Uterus (tissue), 4 donors: ENCODE data around the gene IREB2. TPM values are rescaled to one million over a fixed set of nuclear protein-coding genes. Genes with fewer than 3 reads are reported as not detected.
"Not testable (repeated sequence)": the region's sequence is repeated elsewhere in the genome, so short reads cannot be mapped to it uniquely, and the experiment has no call there.

Source experiments
- DNase-seq, 2 donors: peaks; one replicate each; pipeline ENCODE4 v3.0.0-alpha.2; 2019 to 2020
- H3K27ac ChIP-seq, 2 donors: fragments of 200-600 bp; sonication (generic); 1 replicate in 1 of 2; 2 replicates in 1 of 2; pipeline ENCODE4 v1.5.1; 2016 to 2018
- H3K27me3 ChIP-seq, 2 donors: fragments of 200-600 bp; sonication (generic); one replicate each; pipeline ENCODE4 v1.5.1; 2018 to 2019; ENCODE audit warnings: control low read depth in 1 of 2
- H3K36me3 ChIP-seq, 2 donors: fragments of 200-600 bp; sonication (generic); one replicate each; pipeline ENCODE4 v1.5.1; 2019; ENCODE audit warnings: control low read depth in 1 of 2
- H3K4me1 ChIP-seq, 2 donors: fragments of 200-600 bp; sonication (generic); one replicate each; pipeline ENCODE4 v1.5.1; 2018 to 2019; ENCODE audit warnings: control low read depth in 1 of 2
- H3K4me3 ChIP-seq, 2 donors: fragments of 200-600 bp; sonication (generic); 1 replicate in 1 of 2; 2 replicates in 1 of 2; pipeline ENCODE4 v1.5.1; 2018 to 2019; ENCODE audit warnings: mild to moderate bottlenecking in 1 of 2
- H3K9me3 ChIP-seq, 2 donors: fragments of 200-600 bp; sonication (generic); one replicate each; pipeline ENCODE4 v1.5.1; 2019; ENCODE audit warnings: control low read depth in 1 of 2
- POLR2A ChIP-seq, 2 donors: fragments of 450-650 bp; IDR thresholded peaks; one replicate each; pipeline ENCODE4 v1.6.1; 2016; ENCODE audit warnings: antibody characterized with exemption in 2 of 2, mild to moderate bottlenecking in 1 of 2, moderate library complexity in 1 of 2
- intact Hi-C: fragments of 100-400 bp; cut with DNase I; formaldehyde crosslinking; loops from one replicate; pipeline ENCODE4 v1.15.1; 2023; ENCODE audit warnings: low total_unique reads
- total RNA-seq, 4 donors: library from RNA; depleted of rRNA in 3 of 4; stranded (reverse); fragments of >200 nt in 3 of 4; gene quantifications; one replicate each; pipeline versions ENCODE4 v1.1.0 to v1.2.4, GENCODE V29; 2014 to 2023
- TF ChIP-seq, protein P1 (sequence below), 4 experiments: fragments of 200-600 bp in 2 of 4; fragments of 450-650 bp in 2 of 4; sonication (generic) in 2 of 4; IDR thresholded peaks; one replicate each; pipeline ENCODE4 v1.5.1; 2016 to 2019; ENCODE audit warnings: antibody characterized with exemption in 4 of 4, mild to moderate bottlenecking in 2 of 4, moderate library complexity in 1 of 4
- donor health status: DM: yes; HTN: yes; CAD: no.

Gene IREB2
- total RNA-seq, 4 donors from 2014 or later: 15.1 to 81.7 (median 51.4) TPM

DNA sequence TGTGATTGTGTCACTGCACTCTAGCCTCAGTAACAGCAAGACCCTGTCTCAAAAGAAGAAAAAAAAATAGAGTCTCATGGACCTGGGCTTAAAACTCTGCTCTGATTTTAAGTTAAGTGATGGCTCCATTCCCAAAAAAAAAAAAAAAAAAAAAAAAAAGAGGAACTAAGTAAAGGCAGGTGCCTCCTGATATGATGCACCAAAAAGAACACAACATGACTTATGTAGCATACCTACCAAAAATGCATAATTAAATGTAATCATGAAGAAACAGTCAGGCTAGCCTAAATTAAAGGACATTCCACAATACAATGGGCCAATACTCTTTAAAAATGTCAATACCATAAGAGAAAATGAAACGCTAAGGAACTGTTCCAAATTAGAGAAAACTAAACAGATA is 5.4 kb upstream of the IREB2 start:
- Histone ChIP-seq H3K4me3 (no peak overlapping the region), H3K27ac (no peak overlapping the region), H3K27me3 (no peaks in the 10 kb centered on the region), H3K4me1 (no peaks in the 10 kb centered on the region), H3K9me3 (no peaks in the 10 kb centered on the region), H3K36me3 (no peaks in the 10 kb centered on the region)
- no peak for DNase-seq
- intact Hi-C loops: no loop called here
- TF ChIP-seq, protein P1, sequence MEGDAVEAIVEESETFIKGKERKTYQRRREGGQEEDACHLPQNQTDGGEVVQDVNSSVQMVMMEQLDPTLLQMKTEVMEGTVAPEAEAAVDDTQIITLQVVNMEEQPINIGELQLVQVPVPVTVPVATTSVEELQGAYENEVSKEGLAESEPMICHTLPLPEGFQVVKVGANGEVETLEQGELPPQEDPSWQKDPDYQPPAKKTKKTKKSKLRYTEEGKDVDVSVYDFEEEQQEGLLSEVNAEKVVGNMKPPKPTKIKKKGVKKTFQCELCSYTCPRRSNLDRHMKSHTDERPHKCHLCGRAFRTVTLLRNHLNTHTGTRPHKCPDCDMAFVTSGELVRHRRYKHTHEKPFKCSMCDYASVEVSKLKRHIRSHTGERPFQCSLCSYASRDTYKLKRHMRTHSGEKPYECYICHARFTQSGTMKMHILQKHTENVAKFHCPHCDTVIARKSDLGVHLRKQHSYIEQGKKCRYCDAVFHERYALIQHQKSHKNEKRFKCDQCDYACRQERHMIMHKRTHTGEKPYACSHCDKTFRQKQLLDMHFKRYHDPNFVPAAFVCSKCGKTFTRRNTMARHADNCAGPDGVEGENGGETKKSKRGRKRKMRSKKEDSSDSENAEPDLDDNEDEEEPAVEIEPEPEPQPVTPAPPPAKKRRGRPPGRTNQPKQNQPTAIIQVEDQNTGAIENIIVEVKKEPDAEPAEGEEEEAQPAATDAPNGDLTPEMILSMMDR (IDR thresholded peaks at IDR 0.05): no peak
- TF ChIP-seq POLR2A (IDR thresholded peaks at IDR 0.05): no peak

DNA sequence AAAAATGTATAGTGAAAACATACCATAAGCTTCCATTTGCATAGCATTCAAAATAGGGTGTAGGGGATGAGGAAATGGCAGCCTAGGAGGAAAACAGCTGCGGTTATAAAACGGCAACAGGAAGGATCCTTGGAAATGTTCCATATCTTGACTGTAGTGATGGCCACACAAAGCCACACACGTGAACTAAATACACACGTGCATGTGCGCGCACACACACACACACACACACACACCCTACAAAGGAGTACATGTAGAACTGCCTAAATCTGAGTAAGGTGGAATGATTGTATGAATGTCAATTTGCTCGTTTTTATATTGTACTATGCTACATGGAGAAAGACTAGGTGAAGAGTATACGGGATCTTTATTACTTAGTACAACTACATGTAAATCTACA is 3.9 kb upstream of the IREB2 start:
- Histone ChIP-seq H3K4me3 (no peak overlapping the region), H3K4me1 (no peaks in the 10 kb centered on the region), H3K36me3 (no peaks in the 10 kb centered on the region), H3K27ac (no peak overlapping the region), H3K9me3 (no peaks in the 10 kb centered on the region), H3K27me3 (no peaks in the 10 kb centered on the region)
- no peak for TF ChIP-seq POLR2A (IDR thresholded peaks at IDR 0.05)
- TF ChIP-seq, protein P1 (IDR thresholded peaks at IDR 0.05): no peak
- intact Hi-C loops: no loop called here
- DNase-seq: no peak

DNA sequence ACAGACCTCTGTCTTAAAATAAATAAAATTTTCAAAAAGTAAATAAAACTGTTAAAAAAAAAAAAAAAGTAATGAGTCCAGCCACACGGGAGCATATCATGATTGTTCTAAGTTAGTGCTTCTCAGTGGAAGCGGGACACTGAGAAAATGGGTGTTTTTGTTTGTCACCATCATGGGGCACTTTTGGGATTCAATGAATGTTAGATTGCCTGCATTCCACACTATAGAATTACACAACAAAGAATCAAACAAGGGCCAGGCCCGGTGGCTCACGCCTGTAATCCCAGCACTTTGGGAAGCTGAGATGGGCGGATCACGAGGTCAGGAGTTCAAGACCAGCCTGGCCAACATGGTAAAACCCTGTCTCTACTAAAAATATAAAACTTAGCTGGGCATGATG is 3.3 kb upstream of the IREB2 start:
- H3K27ac ChIP-seq, H3K9me3 ChIP-seq, DNase-seq, H3K27me3 ChIP-seq, intact Hi-C loops, H3K4me1 ChIP-seq, H3K4me3 ChIP-seq, H3K36me3 ChIP-seq: not testable (repeated sequence)

DNA sequence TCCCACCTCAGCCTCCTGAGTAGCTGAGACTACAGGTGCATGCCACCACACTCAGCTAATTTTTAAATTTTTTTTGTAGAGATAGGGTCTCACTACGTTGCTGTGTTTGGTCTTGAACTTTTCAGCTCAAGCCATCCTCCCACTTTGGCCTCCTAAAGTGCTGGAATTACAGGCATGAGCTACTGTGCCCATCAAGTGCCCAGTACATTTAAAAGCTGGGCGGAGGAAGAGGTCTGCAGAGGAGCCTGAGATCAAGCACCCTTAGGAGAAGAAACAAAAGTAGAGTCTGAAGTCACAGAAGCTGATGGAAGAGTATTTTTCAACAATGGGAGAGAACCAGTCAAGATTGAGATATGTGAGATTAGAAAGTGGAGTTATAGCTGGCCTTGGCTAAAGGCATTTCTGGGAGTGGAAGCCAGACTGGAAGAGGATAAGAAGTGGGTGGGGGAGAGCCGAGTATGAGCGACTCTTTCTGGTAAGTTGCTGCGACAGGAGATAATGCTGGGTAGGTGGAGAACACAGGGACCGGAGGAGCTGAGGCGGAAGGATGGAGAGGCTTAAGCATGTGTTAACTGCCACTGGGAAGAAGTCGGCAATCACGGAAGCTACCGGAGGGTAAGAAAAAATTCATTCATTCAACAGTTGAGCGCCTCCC is 782 bp upstream of the IREB2 start:
- Histone ChIP-seq H3K4me1 (no peaks in the 10 kb centered on the region), H3K9me3 (no peaks in the 10 kb centered on the region), H3K27me3 (no peaks in the 10 kb centered on the region), H3K36me3 (no peaks in the 10 kb centered on the region), H3K27ac (peak overlapping the region; percentile 79 to 95), H3K4me3 (peak overlapping the region; percentile 94 to 95)
- DNase-seq: no peak
- intact Hi-C loops: no loop called here
- TF ChIP-seq POLR2A (IDR thresholded peaks at IDR 0.05): no peak
- TF ChIP-seq, protein P1 (IDR thresholded peaks at IDR 0.05): no peak

DNA sequence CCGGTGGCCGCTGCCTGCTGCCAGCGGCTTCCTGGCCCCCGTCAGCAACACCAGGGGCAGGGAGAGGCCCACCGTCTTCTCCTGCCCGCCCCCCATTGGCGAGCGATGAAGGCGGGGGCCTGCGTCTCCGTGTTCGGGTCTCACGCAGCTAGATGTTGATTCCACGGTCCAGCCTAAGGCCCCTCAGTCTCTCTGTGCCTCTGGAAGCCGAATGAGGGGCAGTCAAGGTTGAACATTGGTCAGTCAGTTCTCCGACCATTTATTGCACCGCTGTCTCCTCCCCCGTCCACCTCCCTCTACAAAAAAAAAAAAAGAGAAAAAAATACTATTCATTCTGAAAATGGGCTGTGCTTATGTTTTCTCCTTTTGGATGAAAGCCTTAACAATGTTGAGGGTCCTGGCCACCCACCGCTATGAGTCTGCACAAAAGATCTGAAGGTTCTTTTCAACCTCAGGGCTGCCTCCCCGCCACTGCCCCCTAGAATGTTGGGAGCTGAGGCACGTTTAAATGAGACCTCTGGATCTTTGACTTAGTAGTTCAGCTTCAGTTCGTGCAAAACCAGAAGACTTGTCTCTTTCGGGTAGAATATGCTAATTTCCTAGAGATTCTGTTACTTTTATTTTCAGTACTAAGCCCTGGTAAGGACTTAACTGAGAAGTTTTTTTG is 736 bp downstream of the IREB2 start:
- intact Hi-C loops: no loop called here
- Histone ChIP-seq H3K9me3 (no peaks in the 10 kb centered on the region), H3K27ac (peak overlapping the region; percentile 94 to 95), H3K4me3 (peak overlapping the region; percentile 94 to 95), H3K27me3 (no peaks in the 10 kb centered on the region), H3K4me1 (no peaks in the 10 kb centered on the region), H3K36me3 (no peaks in the 10 kb centered on the region)
- DNase-seq: no peak
- no peak for TF ChIP-seq POLR2A (IDR thresholded peaks at IDR 0.05)
- TF ChIP-seq, protein P1 (IDR thresholded peaks at IDR 0.05): no peak
